Measurements from ENCODE around the gene UBE2K. TPM values are rescaled to one million over a fixed set of nuclear protein-coding genes. Genes with fewer than 3 reads are reported as not detected.

The UBE2K gene
- total RNA-seq, 1 experiment from 2014 or later = 151 TPM

GRCh38 chr4:39698424-39699009, 581 bp downstream of the UBE2K start:
- H2BK120ac ChIP-seq (ENCODE audit: low read depth, low read length, poor library complexity, severe bottlenecking) = no peak overlapping the region
- H3K18ac ChIP-seq (ENCODE audit: insufficient read length, low read depth, low read length) = peak overlapping the region; percentile 99
- no peaks in the 10 kb centered on the region for H3K9me3 ChIP-seq (ENCODE audit: control insufficient read depth, low read depth, low read length)
- H3K9ac ChIP-seq (ENCODE audit: extremely low read depth, insufficient read length, low read length) = peak overlapping the region; percentile 92
- no peaks in the 10 kb centered on the region for H4K20me1 ChIP-seq (ENCODE audit: control insufficient read depth, insufficient read depth, insufficient read length)
- H3K4me3 Mint-ChIP-seq = peak overlapping the region; percentile 99 to 100
- H3K14ac ChIP-seq (ENCODE audit: insufficient read depth, low read length) = peak overlapping the region; percentile 99
- no CpG with 5 or more reads among the region's 21 CpGs for WGBS (ENCODE audit: extremely low coverage, insufficient read length, low lambda C conversion rate)
- no peak overlapping the region for H4K8ac ChIP-seq (replicated peaks; ENCODE audit: insufficient read length, low read depth, low read length)
- H3K23ac ChIP-seq (ENCODE audit: insufficient read length, low read depth, low read length) = no peak overlapping the region
- H3K27ac ChIP-seq (ENCODE audit: insufficient read length, low read depth, low read length) = no peak overlapping the region
- H3K9me3 Mint-ChIP-seq = no peaks in the 10 kb centered on the region
- H2AFZ ChIP-seq (ENCODE audit: low read length) = no peak overlapping the region
- TF ChIP-seq, protein P1, sequence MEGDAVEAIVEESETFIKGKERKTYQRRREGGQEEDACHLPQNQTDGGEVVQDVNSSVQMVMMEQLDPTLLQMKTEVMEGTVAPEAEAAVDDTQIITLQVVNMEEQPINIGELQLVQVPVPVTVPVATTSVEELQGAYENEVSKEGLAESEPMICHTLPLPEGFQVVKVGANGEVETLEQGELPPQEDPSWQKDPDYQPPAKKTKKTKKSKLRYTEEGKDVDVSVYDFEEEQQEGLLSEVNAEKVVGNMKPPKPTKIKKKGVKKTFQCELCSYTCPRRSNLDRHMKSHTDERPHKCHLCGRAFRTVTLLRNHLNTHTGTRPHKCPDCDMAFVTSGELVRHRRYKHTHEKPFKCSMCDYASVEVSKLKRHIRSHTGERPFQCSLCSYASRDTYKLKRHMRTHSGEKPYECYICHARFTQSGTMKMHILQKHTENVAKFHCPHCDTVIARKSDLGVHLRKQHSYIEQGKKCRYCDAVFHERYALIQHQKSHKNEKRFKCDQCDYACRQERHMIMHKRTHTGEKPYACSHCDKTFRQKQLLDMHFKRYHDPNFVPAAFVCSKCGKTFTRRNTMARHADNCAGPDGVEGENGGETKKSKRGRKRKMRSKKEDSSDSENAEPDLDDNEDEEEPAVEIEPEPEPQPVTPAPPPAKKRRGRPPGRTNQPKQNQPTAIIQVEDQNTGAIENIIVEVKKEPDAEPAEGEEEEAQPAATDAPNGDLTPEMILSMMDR (conservative IDR thresholded peaks at IDR 0.05) = no peak
- H2BK20ac ChIP-seq (ENCODE audit: low read depth, low read length, poor library complexity, severe bottlenecking) = no peak overlapping the region
- H2BK12ac ChIP-seq (ENCODE audit: insufficient read length, low read depth, low read length) = no peak overlapping the region
- H3K56ac ChIP-seq (ENCODE audit: insufficient read length, low read depth, low read length) = no peak overlapping the region
- H3K27ac Mint-ChIP-seq = peak overlapping the region; percentile 99 to 100 (median 99)
- H3K4me1 ChIP-seq (ENCODE audit: insufficient read depth, low read length) = no peaks in the 10 kb centered on the region; the same call in 1 of the 2 replicates
- peak overlapping the region; percentile 26 for H4K5ac ChIP-seq (ENCODE audit: insufficient read length, low read depth, low read length)
- H2AK5ac ChIP-seq (ENCODE audit: insufficient read length, low read length) = no peak overlapping the region
- H3K79me2 ChIP-seq (ENCODE audit: insufficient read depth, low read length) = peaks cover 39% of the 10 kb centered on the region
- no peak overlapping the region for H4K91ac ChIP-seq (ENCODE audit: insufficient read length, low read depth, low read length)
- no peaks in the 10 kb centered on the region for H3K27me3 Mint-ChIP-seq (ENCODE audit: low read depth)
- no peak overlapping the region for H2BK15ac ChIP-seq (ENCODE audit: low read depth, low read length)
- peak overlapping the region; percentile 10 for H2BK5ac ChIP-seq (ENCODE audit: insufficient read length, low read length)
- peaks cover 8 to 15% (median 11%) of the 10 kb centered on the region in 3 experiments for H3K36me3 Mint-ChIP-seq (ENCODE audit: insufficient read depth in 1 of 3, low read depth in 3 of 3)
- peak overlapping the region; percentile 78 for H3K4me2 ChIP-seq (ENCODE audit: insufficient read depth, insufficient read length, low read length)
- no peak overlapping the region; the same call in 1 of the 2 replicates for H3K4ac ChIP-seq (ENCODE audit: low read depth, low read length)
- no peak overlapping the region for H3T11ph ChIP-seq (ENCODE audit: low read length)
- H3K4me1 Mint-ChIP-seq = peaks cover 23 to 29% of the 10 kb centered on the region in 2 experiments
- peak; percentile 61 for DNase-seq
- no peaks in the 10 kb centered on the region for H3K79me1 ChIP-seq (ENCODE audit: insufficient read depth, low read depth, low read length, poor library complexity, severe bottlenecking)
- H3K23me2 ChIP-seq (ENCODE audit: insufficient read length, low read depth, low read length, poor library complexity, severe bottlenecking) = peaks cover 10% of the 10 kb centered on the region
- H3K27me3 ChIP-seq (ENCODE audit: insufficient read depth, low read length) = no peaks in the 10 kb centered on the region

Measured in H9 (cell line).